Keratinocyte (primary cell): ENCODE results near the gene CCDC24. TPM values are rescaled to one million over a fixed set of nuclear protein-coding genes. Genes with fewer than 3 reads are reported as not detected.
A peak's percentile ranks its signal among the peaks of the same experiment; 100 is the strongest.

Source experiments
- DNase-seq: peaks from one replicate; pipeline ENCODE4 v3.0.0-alpha.2; 2011; ENCODE audit warnings: low read depth, missing footprints, low spot score
- FAIRE-seq: peaks from 2 replicates; lab custom pipeline; 2011; peaks lifted over from hg19 to GRCh38; lab: Jason Lieb, UNC
- H2AFZ ChIP-seq: 2 replicates; pipeline ENCODE4 v1.6.0; 2012; ENCODE audit warnings: low read length, control low read depth, inconsistent platforms; ENCODE audit not compliant: control insufficient read depth
- H3K27ac ChIP-seq: 2 replicates; pipeline ENCODE4 v1.5.1; 2011; ENCODE audit warnings: low read length; ENCODE audit not compliant: control insufficient read depth, insufficient read depth
- H3K27me3 ChIP-seq: 3 replicates; pipeline ENCODE4 v1.6.0; 2011; ENCODE audit warnings: low read length; ENCODE audit not compliant: control insufficient read depth, insufficient read depth; ENCODE audit errors: extremely low read depth
- H3K36me3 ChIP-seq, 2 experiments: 2 replicates in 1 of 2; 3 replicates in 1 of 2; pipeline ENCODE4 v1.5.1; 2011; ENCODE audit warnings: low read length in 2 of 2, mild to moderate bottlenecking in 1 of 2; ENCODE audit not compliant: control insufficient read depth in 2 of 2, insufficient read depth in 2 of 2; ENCODE audit errors: extremely low read depth in 1 of 2
- H3K4me1 ChIP-seq: 3 replicates; pipeline ENCODE4 v1.5.1; 2011; ENCODE audit warnings: low read length; ENCODE audit not compliant: control insufficient read depth, insufficient read depth; ENCODE audit errors: extremely low read depth
- H3K4me2 ChIP-seq: 3 replicates; pipeline ENCODE4 v1.6.0; 2011; ENCODE audit warnings: low read depth, low read length; ENCODE audit not compliant: control insufficient read depth, insufficient read depth; ENCODE audit errors: extremely low read depth
- H3K4me3 ChIP-seq, 3 experiments: fragments of 200-600 bp in 1 of 3; sonication (generic) in 1 of 3; 2 replicates in 2 of 3; 3 replicates in 1 of 3; pipeline ENCODE4 v1.5.1; 2011 to 2016; ENCODE audit warnings: low read length in 3 of 3, mild to moderate bottlenecking in 3 of 3, control low read depth in 2 of 3, inconsistent platforms in 1 of 3, low read depth in 1 of 3, mixed read lengths in 1 of 3, mixed run types in 1 of 3, moderate library complexity in 1 of 3; ENCODE audit not compliant: control insufficient read depth in 2 of 3, insufficient read depth in 2 of 3; ENCODE audit errors: extremely low read depth in 1 of 3
- H3K79me2 ChIP-seq: 2 replicates; pipeline ENCODE4 v1.6.0; 2012; ENCODE audit warnings: low read length; ENCODE audit not compliant: control insufficient read depth, insufficient read depth
- H3K9ac ChIP-seq: 3 replicates; pipeline ENCODE4 v1.6.0; 2011; ENCODE audit warnings: low read length; ENCODE audit not compliant: control insufficient read depth, insufficient read depth; ENCODE audit errors: extremely low read depth
- H3K9me1 ChIP-seq: 3 replicates; pipeline ENCODE4 v1.6.0; 2011; ENCODE audit warnings: low read length; ENCODE audit not compliant: control insufficient read depth, insufficient read depth; ENCODE audit errors: extremely low read depth
- H3K9me3 ChIP-seq: 2 replicates; pipeline ENCODE4 v1.5.1; 2012; ENCODE audit warnings: low read depth, low read length; ENCODE audit not compliant: control insufficient read depth
- H4K20me1 ChIP-seq: 3 replicates; pipeline ENCODE4 v1.6.0; 2011; ENCODE audit warnings: low read length; ENCODE audit not compliant: control insufficient read depth, insufficient read depth; ENCODE audit errors: extremely low read depth
- CTCF ChIP-seq, 3 experiments: IDR thresholded peaks in 1 of 3; conservative IDR thresholded peaks in 1 of 3; optimal IDR thresholded peaks in 1 of 3; 2 replicates in 2 of 3; 3 replicates in 1 of 3; pipeline versions ENCODE3 to v1.5.1; 2011; ENCODE audit warnings: low read length in 3 of 3, mild to moderate bottlenecking in 3 of 3, moderate library complexity in 2 of 3, control low read depth in 1 of 3, inconsistent platforms in 1 of 3; ENCODE audit not compliant: insufficient read depth in 2 of 3; ENCODE audit errors: extremely low read depth in 1 of 3
- EZH2 ChIP-seq: IDR thresholded peaks from one replicate; pipeline ENCODE4 v1.6.1; 2012; ENCODE audit warnings: inconsistent platforms, mild to moderate bottlenecking, low read length, moderate library complexity
- dilution Hi-C: fragments of 300-500 bp; cut with MboI; formaldehyde crosslinking; loops from one replicate; pipeline ENCODE4 v1.7.0; 2020; ENCODE audit warnings: low sequenced_read_pairs; ENCODE audit not compliant: extremely low pct_ligation_motif_present
- polyA plus RNA-seq, 5 experiments: library from polyadenylated mRNA; depleted of rRNA in 3 of 5; stranded (reverse) in 3 of 5; stranded (forward) in 1 of 5; unstranded in 1 of 5; fragments of >200 nt; gene quantifications; 1 replicate in 1 of 5; 2 replicates in 3 of 5; 3 replicates in 1 of 5; pipeline versions ENCODE4 v1.2.1 to v1.2.3, GENCODE V29; 2011 to 2012; ENCODE audit warnings: missing spikeins in 2 of 5, low read depth in 1 of 5, low replicate concordance in 1 of 5

The CCDC24 gene
- polyA plus RNA-seq, 1 donor (not counting 4 experiments of a cell fraction or from before 2014, with no cell fraction given), result 5.2 TPM

- H3K9me3 ChIP-seq, result no peaks in the 10 kb centered on the region
- H3K4me2 ChIP-seq, result no peak overlapping the region
- H3K27me3 ChIP-seq, result no peaks in the 10 kb centered on the region
- DNase-seq (no peak), FAIRE-seq (no peak)
- no peaks in the 10 kb centered on the region for H4K20me1 ChIP-seq
- H3K4me3 ChIP-seq, result no peak overlapping the region
- peaks cover 1 to 8% of the 10 kb centered on the region in 2 experiments for H3K36me3 ChIP-seq
- peak in 2 of 3 experiments; percentile 17 to 21 for TF ChIP-seq CTCF (optimal IDR thresholded peaks at IDR 0.05 in 1 of 3, IDR thresholded peaks at IDR 0.05 in 1 of 3, conservative IDR thresholded peaks at IDR 0.05 in 1 of 3; ENCODE audit: extremely low read depth in 1 of 3, insufficient read depth in 2 of 3, low read length in 3 of 3)
- no peak for TF ChIP-seq EZH2
- no peak overlapping the region for H2AFZ ChIP-seq
- no peak overlapping the region for H3K27ac ChIP-seq
- no peaks in the 10 kb centered on the region for H3K9me1 ChIP-seq
- H3K9ac ChIP-seq, result no peak overlapping the region
- H3K79me2 ChIP-seq, result no peaks in the 10 kb centered on the region
- dilution Hi-C loops, result no loop called here
- no peaks in the 10 kb centered on the region for H3K4me1 ChIP-seq
Observed at GRCh38 chr1:44002606-44003157, 11.3 kb downstream of the CCDC24 start.

GRCh38 chr1:44008259-44008658 lies 16.9 kb downstream of the CCDC24 start:
- Histone ChIP-seq H3K36me3 (peaks cover 0 to 7% of the 10 kb centered on the region in 2 experiments), H3K9ac (no peak overlapping the region), H3K4me1 (no peaks in the 10 kb centered on the region), H3K79me2 (no peaks in the 10 kb centered on the region), H3K4me2 (no peak overlapping the region), H2AFZ (no peak overlapping the region), H3K9me1 (no peaks in the 10 kb centered on the region), H3K27ac (no peak overlapping the region), H3K4me3 (no peak overlapping the region), H4K20me1 (no peaks in the 10 kb centered on the region), H3K27me3 (no peaks in the 10 kb centered on the region), H3K9me3 (no peaks in the 10 kb centered on the region)
- TF ChIP-seq EZH2, result no peak
- TF ChIP-seq CTCF (optimal IDR thresholded peaks at IDR 0.05 in 1 of 3, IDR thresholded peaks at IDR 0.05 in 1 of 3, conservative IDR thresholded peaks at IDR 0.05 in 1 of 3; ENCODE audit: extremely low read depth in 1 of 3, insufficient read depth in 2 of 3, low read length in 3 of 3), result no peak
- FAIRE-seq, result no peak
- dilution Hi-C loops, result no loop called here
- DNase-seq, result no peak
